Measurements from ENCODE around the gene ALX1.
"Not testable (repeated sequence)": the region's sequence is repeated elsewhere in the genome, so short reads cannot be mapped to it uniquely, and the experiment has no call there.

ALX1 gene

GRCh38 chr12:85301051-85301450 is 21.0 kb downstream of the ALX1 start:
- DNase-seq (ENCODE audit: low spot score): no peak

- DNase-seq (ENCODE audit: low spot score): no peak
Measured at GRCh38 chr12:85308374-85308773, 28.4 kb downstream of the ALX1 start.

- DNase-seq (ENCODE audit: low spot score): no peak
Measured at GRCh38 chr12:85309125-85309566, 29.1 kb downstream of the ALX1 start.

- no peak for DNase-seq (ENCODE audit: low spot score)
Measured at GRCh38 chr12:85310025-85310424, 30.0 kb downstream of the ALX1 start.

GRCh38 chr12:85310456-85311076 is 30.5 kb downstream of the ALX1 start:
- peak; percentile 14 for DNase-seq (ENCODE audit: low spot score)

GRCh38 chr12:85317866-85318636 is 38.0 kb downstream of the ALX1 start:
- DNase-seq (ENCODE audit: low spot score): not testable (repeated sequence)

- DNase-seq (ENCODE audit: low spot score): no peak
Measured at GRCh38 chr12:85322715-85323114, 42.7 kb downstream of the ALX1 start.

- no peak for DNase-seq (ENCODE audit: low spot score)
Measured at GRCh38 chr12:85325442-85325841, 45.4 kb downstream of the ALX1 start.

GRCh38 chr12:85329913-85330312 is 49.9 kb downstream of the ALX1 start:
- no peak for DNase-seq (ENCODE audit: low spot score)

GRCh38 chr12:85348779-85349178 is 68.8 kb downstream of the ALX1 start:
- no peak for DNase-seq (ENCODE audit: low spot score)

- DNase-seq (ENCODE audit: low spot score): no peak
Measured at GRCh38 chr12:85350356-85350755, 70.3 kb downstream of the ALX1 start.

Measured in kidney tubule cell (primary cell).